HEK293 (cell line): Measurements from ENCODE around the gene SEMA4D.

Experiments used
- CTCF ChIP-seq: fragments of 450-650 bp; formaldehyde crosslinking; IDR thresholded peaks from 2 replicates; pipeline ENCODE4 v1.5.1; 2016; ENCODE audit warnings: missing biosample characterization, missing genetic modification characterization
- MYNN ChIP-seq: fragments of 450-650 bp; formaldehyde crosslinking; IDR thresholded peaks from 2 replicates; pipeline ENCODE4 v1.5.1; 2016; ENCODE audit warnings: missing biosample characterization, missing genetic modification characterization, borderline replicate concordance
- SCRT2 ChIP-seq: fragments of 450-650 bp; formaldehyde crosslinking; IDR thresholded peaks from 2 replicates; pipeline ENCODE4 v1.5.1; 2016; ENCODE audit warnings: missing biosample characterization, missing genetic modification characterization
- ZNF19 ChIP-seq: fragments of 450-650 bp; formaldehyde crosslinking; IDR thresholded peaks from 2 replicates; pipeline ENCODE4; 2016; ENCODE audit warnings: missing biosample characterization, missing genetic modification characterization, low read depth
- ZNF248 ChIP-seq: fragments of 450-650 bp; formaldehyde crosslinking; IDR thresholded peaks from 2 replicates; pipeline ENCODE4 v1.5.1; 2017; ENCODE audit warnings: missing biosample characterization, missing genetic modification characterization
- ZNF274 ChIP-seq, 2 experiments: fragments of 200-500 bp in 1 of 2; fragments of 450-650 bp in 1 of 2; sonication (Bioruptor generic) in 1 of 2; formaldehyde crosslinking in 1 of 2; IDR thresholded peaks; 2 replicates each; pipeline versions ENCODE4 v1.5.1 to v1.6.1; 2014 to 2016; ENCODE audit warnings: borderline replicate concordance in 1 of 2, inconsistent platforms in 1 of 2, low read length in 1 of 2, missing biosample characterization in 1 of 2, missing genetic modification characterization in 1 of 2
- TF ChIP-seq, protein P1 (sequence below): fragments of 450-650 bp; formaldehyde crosslinking; IDR thresholded peaks from 2 replicates; pipeline ENCODE4 v1.5.1; 2016; ENCODE audit warnings: missing biosample characterization, missing genetic modification characterization
- TF ChIP-seq, protein P2 (sequence below): fragments of 450-650 bp; formaldehyde crosslinking; conservative IDR thresholded peaks from 2 replicates; pipeline ENCODE4 v1.5.1; 2016; ENCODE audit warnings: low read depth, missing biosample characterization, missing genetic modification characterization

- no peak for TF ChIP-seq CTCF
- TF ChIP-seq SCRT2 (tag by site-specific recombination), result no peak
- TF ChIP-seq, protein P1, sequence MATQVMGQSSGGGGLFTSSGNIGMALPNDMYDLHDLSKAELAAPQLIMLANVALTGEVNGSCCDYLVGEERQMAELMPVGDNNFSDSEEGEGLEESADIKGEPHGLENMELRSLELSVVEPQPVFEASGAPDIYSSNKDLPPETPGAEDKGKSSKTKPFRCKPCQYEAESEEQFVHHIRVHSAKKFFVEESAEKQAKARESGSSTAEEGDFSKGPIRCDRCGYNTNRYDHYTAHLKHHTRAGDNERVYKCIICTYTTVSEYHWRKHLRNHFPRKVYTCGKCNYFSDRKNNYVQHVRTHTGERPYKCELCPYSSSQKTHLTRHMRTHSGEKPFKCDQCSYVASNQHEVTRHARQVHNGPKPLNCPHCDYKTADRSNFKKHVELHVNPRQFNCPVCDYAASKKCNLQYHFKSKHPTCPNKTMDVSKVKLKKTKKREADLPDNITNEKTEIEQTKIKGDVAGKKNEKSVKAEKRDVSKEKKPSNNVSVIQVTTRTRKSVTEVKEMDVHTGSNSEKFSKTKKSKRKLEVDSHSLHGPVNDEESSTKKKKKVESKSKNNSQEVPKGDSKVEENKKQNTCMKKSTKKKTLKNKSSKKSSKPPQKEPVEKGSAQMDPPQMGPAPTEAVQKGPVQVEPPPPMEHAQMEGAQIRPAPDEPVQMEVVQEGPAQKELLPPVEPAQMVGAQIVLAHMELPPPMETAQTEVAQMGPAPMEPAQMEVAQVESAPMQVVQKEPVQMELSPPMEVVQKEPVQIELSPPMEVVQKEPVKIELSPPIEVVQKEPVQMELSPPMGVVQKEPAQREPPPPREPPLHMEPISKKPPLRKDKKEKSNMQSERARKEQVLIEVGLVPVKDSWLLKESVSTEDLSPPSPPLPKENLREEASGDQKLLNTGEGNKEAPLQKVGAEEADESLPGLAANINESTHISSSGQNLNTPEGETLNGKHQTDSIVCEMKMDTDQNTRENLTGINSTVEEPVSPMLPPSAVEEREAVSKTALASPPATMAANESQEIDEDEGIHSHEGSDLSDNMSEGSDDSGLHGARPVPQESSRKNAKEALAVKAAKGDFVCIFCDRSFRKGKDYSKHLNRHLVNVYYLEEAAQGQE, result no peak
- TF ChIP-seq, protein P2, sequence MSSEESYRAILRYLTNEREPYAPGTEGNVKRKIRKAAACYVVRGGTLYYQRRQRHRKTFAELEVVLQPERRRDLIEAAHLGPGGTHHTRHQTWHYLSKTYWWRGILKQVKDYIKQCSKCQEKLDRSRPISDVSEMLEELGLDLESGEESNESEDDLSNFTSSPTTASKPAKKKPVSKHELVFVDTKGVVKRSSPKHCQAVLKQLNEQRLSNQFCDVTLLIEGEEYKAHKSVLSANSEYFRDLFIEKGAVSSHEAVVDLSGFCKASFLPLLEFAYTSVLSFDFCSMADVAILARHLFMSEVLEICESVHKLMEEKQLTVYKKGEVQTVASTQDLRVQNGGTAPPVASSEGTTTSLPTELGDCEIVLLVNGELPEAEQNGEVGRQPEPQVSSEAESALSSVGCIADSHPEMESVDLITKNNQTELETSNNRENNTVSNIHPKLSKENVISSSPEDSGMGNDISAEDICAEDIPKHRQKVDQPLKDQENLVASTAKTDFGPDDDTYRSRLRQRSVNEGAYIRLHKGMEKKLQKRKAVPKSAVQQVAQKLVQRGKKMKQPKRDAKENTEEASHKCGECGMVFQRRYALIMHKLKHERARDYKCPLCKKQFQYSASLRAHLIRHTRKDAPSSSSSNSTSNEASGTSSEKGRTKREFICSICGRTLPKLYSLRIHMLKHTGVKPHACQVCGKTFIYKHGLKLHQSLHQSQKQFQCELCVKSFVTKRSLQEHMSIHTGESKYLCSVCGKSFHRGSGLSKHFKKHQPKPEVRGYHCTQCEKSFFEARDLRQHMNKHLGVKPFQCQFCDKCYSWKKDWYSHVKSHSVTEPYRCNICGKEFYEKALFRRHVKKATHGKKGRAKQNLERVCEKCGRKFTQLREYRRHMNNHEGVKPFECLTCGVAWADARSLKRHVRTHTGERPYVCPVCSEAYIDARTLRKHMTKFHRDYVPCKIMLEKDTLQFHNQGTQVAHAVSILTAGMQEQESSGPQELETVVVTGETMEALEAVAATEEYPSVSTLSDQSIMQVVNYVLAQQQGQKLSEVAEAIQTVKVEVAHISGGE (tag by site-specific recombination), result no peak
- TF ChIP-seq ZNF248 (tag by site-specific recombination), result no peak
- TF ChIP-seq ZNF19 (tag by site-specific recombination), result no peak
- TF ChIP-seq MYNN (tag by site-specific recombination), result no peak
- TF ChIP-seq ZNF274 (IDR thresholded peaks at IDR 0.05; ENCODE audit: low read length), result no peak
- no peak for TF ChIP-seq ZNF274 (tag by site-specific recombination; IDR thresholded peaks at IDR 0.05; ENCODE audit: borderline replicate concordance)
Measured at GRCh38 chr9:89481538-89481915, 16.4 kb downstream of the SEMA4D start.
